Peyer's patch (tissue), 4 donors: ENCODE measurements around the gene GPR89B. TPM values are rescaled to one million over a fixed set of nuclear protein-coding genes. Genes with fewer than 3 reads are reported as not detected.
"Not testable (repeated sequence)": the region's sequence is repeated elsewhere in the genome, so short reads cannot be mapped to it uniquely, and the experiment has no call there.

Experiments used
- DNase-seq, 3 donors: peaks; one replicate each; pipeline ENCODE4 v3.0.0-alpha.2; 2017 to 2019
- H3K27ac ChIP-seq, 4 donors: fragments of 200-600 bp; sonication (generic); one replicate each; pipeline ENCODE4 v1.5.1; 2016 to 2019
- H3K27me3 ChIP-seq, 2 donors: fragments of 200-600 bp; sonication (generic); one replicate each; pipeline ENCODE4 v1.5.1; 2019
- H3K36me3 ChIP-seq, 3 donors: fragments of 200-600 bp; sonication (generic); one replicate each; pipeline ENCODE4 v1.5.1; 2016 to 2019
- H3K4me1 ChIP-seq, 4 donors: fragments of 200-600 bp; sonication (generic); one replicate each; pipeline ENCODE4 v1.5.1; 2016 to 2019
- H3K4me3 ChIP-seq, 4 donors: fragments of 200-600 bp; sonication (generic); 1 replicate in 3 of 4; 2 replicates in 1 of 4; pipeline ENCODE4 v1.5.1; 2016 to 2019; ENCODE audit warnings: mild to moderate bottlenecking in 1 of 4
- H3K9me3 ChIP-seq, 4 donors: fragments of 200-600 bp; sonication (generic); one replicate each; pipeline ENCODE4 v1.5.1; 2016 to 2019; ENCODE audit warnings: mild to moderate bottlenecking in 1 of 4
- POLR2A ChIP-seq, 2 donors: fragments of 450-650 bp; IDR thresholded peaks; one replicate each; pipeline ENCODE4 v1.5.1; 2017; ENCODE audit warnings: antibody characterized with exemption in 2 of 2, mild to moderate bottlenecking in 2 of 2, moderate library complexity in 2 of 2
- total RNA-seq, 4 donors: library from RNA; depleted of rRNA; stranded (reverse); fragments of >200 nt; gene quantifications; one replicate each; pipeline ENCODE4 v1.1.0, GENCODE V29; 2016
- TF ChIP-seq, protein P1 (sequence below), 6 experiments: fragments of 450-650 bp in 4 of 6; fragments of 200-600 bp in 2 of 6; sonication (generic) in 1 of 6; IDR thresholded peaks; one replicate each; pipeline ENCODE4 v1.5.1; 2017 to 2019; ENCODE audit warnings: antibody characterized with exemption in 6 of 6, mild to moderate bottlenecking in 3 of 6, moderate library complexity in 1 of 6

The GPR89B gene
- total RNA-seq, 4 donors from 2014 or later, result 14.9 to 30.9 (median 27.8) TPM

- H3K27ac ChIP-seq, H3K4me3 ChIP-seq, H3K36me3 ChIP-seq, H3K9me3 ChIP-seq, H3K27me3 ChIP-seq, H3K4me1 ChIP-seq, DNase-seq: not testable (repeated sequence)
Observed at GRCh38 chr1:147978896-147979651, 50.9 kb downstream of the GPR89B start.

DNA sequence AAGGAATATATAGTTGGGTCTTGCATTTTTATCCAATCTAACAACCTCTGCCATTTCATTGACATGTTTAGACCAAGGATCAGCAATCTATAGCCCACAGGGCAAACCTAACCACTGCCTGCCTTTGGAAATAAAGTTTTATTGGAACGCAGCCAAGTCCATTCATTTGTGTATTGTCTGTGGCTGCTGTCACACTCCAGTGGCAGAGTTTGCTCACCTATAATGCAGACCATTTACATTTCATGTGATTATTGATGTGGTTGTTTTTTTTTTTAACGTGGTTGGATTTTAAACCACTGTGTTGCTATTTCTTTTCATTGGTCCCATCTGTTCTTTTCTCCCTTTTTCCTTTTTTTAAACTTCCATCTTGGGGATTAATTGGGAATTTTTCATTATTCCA is 57.2 kb downstream of the GPR89B start:
- not testable (repeated sequence) for H3K4me1 ChIP-seq, H3K27me3 ChIP-seq, H3K9me3 ChIP-seq, H3K36me3 ChIP-seq, DNase-seq, H3K27ac ChIP-seq, H3K4me3 ChIP-seq

DNA sequence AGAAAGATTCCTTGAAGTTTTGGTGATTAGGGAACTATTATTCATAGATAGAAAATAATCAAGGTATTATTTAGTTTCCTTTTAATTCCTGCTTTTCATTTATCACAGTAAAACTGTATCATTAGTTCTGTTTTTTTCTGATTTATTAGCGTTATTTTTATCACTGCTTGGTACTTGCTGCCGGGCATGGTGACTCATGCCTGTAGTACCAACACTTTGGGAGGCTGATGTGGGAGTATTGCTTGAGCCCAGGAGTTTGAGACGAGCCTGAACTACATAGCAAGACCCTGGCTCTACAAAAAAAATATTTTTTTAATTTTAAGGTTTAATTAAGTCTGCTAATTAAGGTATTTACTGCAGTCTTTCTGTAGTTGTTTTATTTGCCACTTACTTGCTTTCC is 59.7 kb downstream of the GPR89B start:
- H3K27ac ChIP-seq, H3K27me3 ChIP-seq, H3K4me3 ChIP-seq, DNase-seq, H3K4me1 ChIP-seq, H3K9me3 ChIP-seq, H3K36me3 ChIP-seq: not testable (repeated sequence)

DNA sequence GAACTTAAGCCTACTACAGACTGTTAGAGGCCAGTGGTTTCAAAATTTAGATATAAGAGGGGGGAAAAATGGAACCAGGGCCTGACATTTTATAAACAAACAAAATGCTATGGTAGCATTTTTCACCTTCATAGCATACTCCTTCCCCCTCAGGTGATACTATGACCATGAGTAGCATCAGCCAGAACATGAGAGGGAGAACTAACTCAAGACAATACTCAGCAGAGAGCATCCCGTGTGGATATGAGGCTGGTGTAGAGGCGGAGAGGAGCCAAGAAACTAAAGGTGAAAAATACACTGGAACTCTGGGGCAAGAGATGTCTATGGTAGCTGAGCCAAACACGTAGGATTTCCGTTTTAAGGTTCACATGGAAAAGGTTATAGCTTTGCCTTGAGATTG is 64.7 kb downstream of the GPR89B start:
- not testable (repeated sequence) for H3K4me1 ChIP-seq, H3K27me3 ChIP-seq, H3K4me3 ChIP-seq, DNase-seq, H3K9me3 ChIP-seq, H3K36me3 ChIP-seq, H3K27ac ChIP-seq

DNA sequence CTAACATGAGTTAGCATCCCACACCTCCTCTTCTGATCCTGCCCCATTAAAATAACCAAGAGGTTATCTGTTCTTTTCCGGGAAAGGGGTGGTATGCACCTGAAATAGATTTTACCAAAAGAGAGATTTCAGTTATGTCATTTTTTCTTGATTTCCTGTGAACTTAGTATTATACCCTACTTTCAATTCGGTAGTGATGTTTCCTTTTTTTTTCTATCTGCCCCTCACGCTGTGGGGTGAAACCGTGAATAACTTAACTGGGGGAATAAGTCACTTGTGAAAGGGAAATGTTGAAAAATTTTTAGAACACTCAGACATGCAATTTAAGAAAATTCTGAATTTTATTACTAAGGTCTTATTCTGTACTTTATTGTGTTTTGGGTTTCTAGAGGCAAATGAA is 65.2 kb downstream of the GPR89B start:
- not testable (repeated sequence) for H3K27me3 ChIP-seq, H3K36me3 ChIP-seq, DNase-seq, H3K9me3 ChIP-seq, H3K4me3 ChIP-seq, H3K27ac ChIP-seq, H3K4me1 ChIP-seq

GRCh38 chr1:147993825-147994615 is 65.8 kb downstream of the GPR89B start:
- H3K36me3 ChIP-seq, H3K27me3 ChIP-seq, H3K9me3 ChIP-seq, DNase-seq, H3K4me3 ChIP-seq, H3K4me1 ChIP-seq, H3K27ac ChIP-seq: not testable (repeated sequence)

DNA sequence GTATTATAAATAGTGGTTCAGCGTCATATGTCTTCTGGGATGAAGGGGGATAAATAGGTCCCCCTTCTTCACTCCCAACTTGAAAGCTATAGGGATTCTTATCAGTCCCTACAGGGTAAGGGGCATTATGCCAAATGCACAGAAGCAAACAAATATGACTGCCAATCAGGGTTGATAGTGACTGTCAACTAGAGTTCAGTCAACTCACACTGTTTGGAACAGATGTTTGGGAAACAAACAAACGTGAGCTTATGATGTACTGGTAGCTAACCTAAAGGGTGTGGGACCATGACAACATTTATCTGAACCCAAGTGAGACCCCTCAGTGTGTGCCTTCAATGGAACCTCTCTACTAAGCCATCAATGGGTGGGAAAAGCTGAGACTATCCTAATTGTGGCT is 67.9 kb downstream of the GPR89B start:
- not testable (repeated sequence) for H3K36me3 ChIP-seq, H3K4me3 ChIP-seq, H3K9me3 ChIP-seq, H3K27ac ChIP-seq, H3K4me1 ChIP-seq, DNase-seq, H3K27me3 ChIP-seq

DNA sequence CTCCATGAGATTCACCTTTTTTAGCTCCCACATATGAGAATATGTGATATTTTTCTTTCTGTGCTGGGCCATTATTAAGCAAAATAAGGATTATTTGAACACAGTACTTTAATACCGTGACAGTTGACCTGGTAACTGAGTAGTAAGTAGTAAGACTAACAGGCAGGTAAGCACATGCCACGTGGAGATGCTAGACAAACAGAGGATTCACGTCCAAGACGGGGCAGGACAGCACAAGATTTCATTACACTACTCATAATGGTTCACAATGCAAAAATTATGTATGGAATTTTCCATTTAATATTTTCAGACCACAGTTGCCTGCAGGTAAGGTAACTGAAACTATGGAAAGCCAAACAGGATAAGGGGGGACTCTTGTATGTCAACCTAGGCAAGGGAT is 79.5 kb downstream of the GPR89B start:
- not testable (repeated sequence) for H3K4me3 ChIP-seq, H3K27ac ChIP-seq, H3K9me3 ChIP-seq, H3K4me1 ChIP-seq, DNase-seq, H3K36me3 ChIP-seq, H3K27me3 ChIP-seq

DNA sequence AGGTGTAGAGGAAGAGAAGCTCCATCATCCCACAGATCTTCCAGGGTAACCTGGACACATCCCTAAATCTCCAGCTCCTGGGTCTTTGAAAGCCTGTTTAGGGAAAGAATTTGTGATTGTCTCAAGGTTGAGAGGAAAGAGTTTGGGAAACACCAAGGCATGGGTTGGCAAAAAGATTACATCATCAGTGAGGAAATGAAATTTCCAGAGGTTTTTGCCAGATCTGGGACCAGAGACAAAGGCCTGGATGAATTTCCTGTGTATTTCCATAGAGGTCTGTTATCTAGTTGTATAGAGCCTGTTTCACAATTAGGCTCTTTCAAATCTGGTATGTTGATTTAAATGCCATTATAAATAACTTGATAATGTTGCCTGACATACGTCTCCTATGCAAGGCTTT is 82.3 kb downstream of the GPR89B start:
- Histone ChIP-seq H3K36me3 (no peaks in the 10 kb centered on the region), H3K4me3 (no peak overlapping the region), H3K27me3 (peaks cover 0 to 4% of the 10 kb centered on the region in 2 donors), H3K4me1 (peaks cover 0 to 5% (median 0%) of the 10 kb centered on the region in 4 donors), H3K9me3 (no peaks in the 10 kb centered on the region), H3K27ac (no peak overlapping the region)
- no peak for DNase-seq
- TF ChIP-seq, protein P1, sequence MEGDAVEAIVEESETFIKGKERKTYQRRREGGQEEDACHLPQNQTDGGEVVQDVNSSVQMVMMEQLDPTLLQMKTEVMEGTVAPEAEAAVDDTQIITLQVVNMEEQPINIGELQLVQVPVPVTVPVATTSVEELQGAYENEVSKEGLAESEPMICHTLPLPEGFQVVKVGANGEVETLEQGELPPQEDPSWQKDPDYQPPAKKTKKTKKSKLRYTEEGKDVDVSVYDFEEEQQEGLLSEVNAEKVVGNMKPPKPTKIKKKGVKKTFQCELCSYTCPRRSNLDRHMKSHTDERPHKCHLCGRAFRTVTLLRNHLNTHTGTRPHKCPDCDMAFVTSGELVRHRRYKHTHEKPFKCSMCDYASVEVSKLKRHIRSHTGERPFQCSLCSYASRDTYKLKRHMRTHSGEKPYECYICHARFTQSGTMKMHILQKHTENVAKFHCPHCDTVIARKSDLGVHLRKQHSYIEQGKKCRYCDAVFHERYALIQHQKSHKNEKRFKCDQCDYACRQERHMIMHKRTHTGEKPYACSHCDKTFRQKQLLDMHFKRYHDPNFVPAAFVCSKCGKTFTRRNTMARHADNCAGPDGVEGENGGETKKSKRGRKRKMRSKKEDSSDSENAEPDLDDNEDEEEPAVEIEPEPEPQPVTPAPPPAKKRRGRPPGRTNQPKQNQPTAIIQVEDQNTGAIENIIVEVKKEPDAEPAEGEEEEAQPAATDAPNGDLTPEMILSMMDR (IDR thresholded peaks at IDR 0.05), result no peak
- no peak for TF ChIP-seq POLR2A (IDR thresholded peaks at IDR 0.05)

GRCh38 chr1:148013177-148014144 is 85.2 kb downstream of the GPR89B start:
- H3K4me3 ChIP-seq, H3K36me3 ChIP-seq, H3K9me3 ChIP-seq, H3K27me3 ChIP-seq, H3K4me1 ChIP-seq, H3K27ac ChIP-seq: not testable (repeated sequence)
- peak in 1 of 3 donors; percentile 37 for DNase-seq

DNA sequence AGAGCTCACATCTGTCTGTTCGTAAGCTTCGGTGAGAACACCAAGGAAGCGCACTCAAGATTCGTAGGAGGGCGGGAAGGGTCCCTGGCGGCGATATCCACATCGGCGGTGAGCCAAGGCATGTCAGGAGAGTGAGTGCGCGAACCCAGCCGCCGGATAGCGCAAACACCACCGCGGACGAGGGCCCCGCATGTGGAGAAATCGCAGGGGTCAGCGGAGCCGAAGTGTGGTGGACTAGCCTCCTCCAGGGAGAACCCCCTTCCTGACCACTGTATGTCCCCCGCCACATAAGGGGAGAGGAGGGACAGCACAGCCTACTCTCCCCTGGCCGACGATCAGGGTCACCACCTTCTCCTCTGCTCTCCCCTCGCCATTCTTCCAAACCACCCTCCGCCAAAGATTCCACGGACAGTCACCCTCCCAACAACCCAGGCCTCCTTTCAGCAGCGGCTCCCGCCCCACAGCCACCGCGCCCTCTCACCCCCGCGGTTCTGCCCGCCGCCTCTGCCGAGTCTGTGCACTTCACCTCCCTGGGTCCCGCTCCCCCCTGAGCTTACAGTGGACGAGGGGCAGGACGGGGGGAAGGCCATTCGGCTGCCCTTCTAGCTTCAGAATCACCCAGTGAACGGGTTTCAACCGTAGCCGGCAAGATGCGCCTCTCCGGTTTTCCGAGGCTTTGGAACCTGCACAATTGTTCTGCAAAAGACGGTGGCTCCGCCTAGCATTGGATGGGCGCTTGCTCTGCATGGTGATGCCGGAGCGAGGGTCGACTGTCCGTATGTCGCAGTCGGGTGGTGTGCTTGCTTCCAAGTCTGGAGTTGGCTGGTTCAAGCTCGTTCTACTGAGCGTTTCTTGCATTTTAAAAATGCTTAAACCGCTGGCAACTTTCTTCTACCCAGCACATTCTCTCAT is 86.3 kb downstream of the GPR89B start:
- not testable (repeated sequence) for H3K9me3 ChIP-seq, H3K27ac ChIP-seq, H3K36me3 ChIP-seq, DNase-seq, H3K4me1 ChIP-seq, H3K27me3 ChIP-seq
- H3K4me3 ChIP-seq, result peak overlapping the region in 2 of 4 donors; percentile 19 to 26

DNA sequence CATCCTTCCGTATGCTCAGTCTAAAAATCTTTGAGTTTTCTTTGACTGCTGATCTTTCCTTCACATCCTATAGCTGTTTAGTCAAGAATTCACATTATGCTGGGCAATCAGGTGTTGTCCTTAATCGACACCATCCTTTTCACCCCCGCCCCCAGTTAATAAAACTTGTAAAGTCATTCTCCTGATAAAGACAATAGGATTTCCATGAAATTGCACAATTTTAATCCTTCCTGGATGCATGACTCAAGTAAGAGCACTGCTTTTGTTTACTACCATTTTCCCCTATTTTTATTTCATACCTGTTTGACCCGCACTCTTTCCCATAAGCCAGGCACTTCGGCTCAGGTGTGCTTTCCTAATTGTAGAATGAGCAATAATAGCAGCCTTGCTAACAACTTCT is 96.7 kb downstream of the GPR89B start:
- H3K4me1 ChIP-seq, result not testable (repeated sequence)

More for the DNA sequence above, 96.7 kb downstream of the GPR89B start:
- H3K27me3 ChIP-seq, DNase-seq, H3K4me3 ChIP-seq, H3K9me3 ChIP-seq, H3K36me3 ChIP-seq, H3K27ac ChIP-seq: not testable (repeated sequence)
